Activated T-cell treated with anti-CD3 and anti-CD28 coated beads for 4 hours (primary cell): Measurements from ENCODE around the gene ANKRD12.

Source experiments
- DNase-seq: peaks from one replicate; pipeline ENCODE4 v3.0.0-alpha.2; 2020

The ANKRD12 gene

GRCh38 chr18:9296233-9297006 is 159.8 kb downstream of the ANKRD12 start:
- no peak for DNase-seq

- DNase-seq = no peak
Observed at GRCh38 chr18:9297007-9297393, 160.4 kb downstream of the ANKRD12 start.

- no peak for DNase-seq
Observed at GRCh38 chr18:9304388-9305070, 167.9 kb downstream of the ANKRD12 start.

GRCh38 chr18:9319333-9319732 is 182.8 kb downstream of the ANKRD12 start:
- DNase-seq = no peak

- DNase-seq = no peak
Observed at GRCh38 chr18:9321017-9321452, 184.5 kb downstream of the ANKRD12 start.

GRCh38 chr18:9321736-9322135 is 185.2 kb downstream of the ANKRD12 start:
- DNase-seq = no peak

- no peak for DNase-seq
Observed at GRCh38 chr18:9322744-9323143, 186.2 kb downstream of the ANKRD12 start.

GRCh38 chr18:9323750-9324445 is 187.3 kb downstream of the ANKRD12 start:
- DNase-seq = no peak

GRCh38 chr18:9325716-9326115 is 189.1 kb downstream of the ANKRD12 start:
- no peak for DNase-seq

GRCh38 chr18:9328776-9329175 is 192.2 kb downstream of the ANKRD12 start:
- no peak for DNase-seq

GRCh38 chr18:9329471-9329870 is 192.9 kb downstream of the ANKRD12 start:
- no peak for DNase-seq

- DNase-seq = no peak
Observed at GRCh38 chr18:9330419-9330818, 193.8 kb downstream of the ANKRD12 start.

- DNase-seq = no peak
Observed at GRCh38 chr18:9333441-9334328, 197.1 kb downstream of the ANKRD12 start.

- peak; percentile 86 for DNase-seq
Observed at GRCh38 chr18:9334329-9334972, 197.9 kb downstream of the ANKRD12 start, which contains the start of gene TWSG1. Gene TWSG1 (plus strand): TSS chr18:9334773. CDS start chr18:9337230, 2,457 bp downstream.

GRCh38 chr18:9334973-9335696 is 198.6 kb downstream of the ANKRD12 start:
- peak; percentile 4 for DNase-seq
